Right lobe of liver (tissue), 6 donors: ENCODE measurements around the gene CHST11. TPM values are rescaled to one million over a fixed set of nuclear protein-coding genes. Genes with fewer than 3 reads are reported as not detected.

ENCODE experiments used
- ATAC-seq, 4 donors: fragments of 200-7000 bp; cut with Tn5 transposase; one replicate each; pipeline ENCODE4 v1.9.1; 2020; ENCODE audit warnings: mild to moderate bottlenecking in 4 of 4, moderate library complexity in 4 of 4
- DNase-seq, 3 donors: peaks; one replicate each; pipeline ENCODE4 v3.0.0-alpha.2; 2020
- H3K27ac ChIP-seq, 3 donors: fragments of 200-600 bp; one replicate each; pipeline ENCODE4 v1.8.0; 2022
- H3K27me3 ChIP-seq, 2 donors: fragments of 200-600 bp; one replicate each; pipeline ENCODE4 v1.8.0; 2022
- H3K36me3 ChIP-seq, 4 donors: fragments of 200-600 bp; sonication (generic) in 1 of 4; one replicate each; pipeline versions ENCODE4 v1.5.1 to v1.8.0; 2017 to 2022; ENCODE audit warnings: control low read depth in 1 of 4
- H3K4me1 ChIP-seq, 4 donors: fragments of 200-600 bp; sonication (generic) in 1 of 4; one replicate each; pipeline versions ENCODE4 v1.5.1 to v1.8.0; 2017 to 2022; ENCODE audit warnings: control low read depth in 1 of 4
- H3K4me3 ChIP-seq, 3 donors: fragments of 200-600 bp; one replicate each; pipeline ENCODE4 v1.8.0; 2022
- H3K9me3 ChIP-seq, 4 donors: fragments of 200-600 bp; sonication (generic) in 1 of 4; one replicate each; pipeline versions ENCODE4 v1.5.1 to v1.8.0; 2017 to 2022; ENCODE audit warnings: control low read depth in 1 of 4
- CTCF ChIP-seq, 4 donors: fragments of 200-600 bp in 3 of 4; fragments of 450-650 bp in 1 of 4; IDR thresholded peaks; one replicate each; pipeline versions ENCODE4 v1.5.1 to v1.8.0; 2016 to 2022; ENCODE audit warnings: antibody characterized with exemption in 4 of 4, mild to moderate bottlenecking in 2 of 4
- POLR2A ChIP-seq: fragments of 450-650 bp; IDR thresholded peaks from one replicate; pipeline ENCODE4 v1.6.1; 2017; ENCODE audit warnings: antibody characterized with exemption, mild to moderate bottlenecking
- WGBS: methylation state at CpG from one replicate; pipeline ENCODE4 v1.1.6; 2018; ENCODE audit warnings: low coverage, low lambda C conversion rate; ENCODE audit not compliant: insufficient coverage; ENCODE audit errors: missing lambda C conversion rate; 5-methylcytosine and 5-hydroxymethylcytosine counted together
- intact Hi-C, 2 donors: fragments of 100-400 bp; cut with DNase I; formaldehyde crosslinking; loops; one replicate each; pipeline versions ENCODE4 v1.11.2 to v1.14.1; 2022
- total RNA-seq, 6 experiments: library from RNA; depleted of rRNA in 2 of 6; stranded (reverse); fragments of >200 nt in 2 of 6; fragmentation: NEBNext Ultra II Directional in 3 of 6; extraction: Animal tissue kit (Norgen Biotek cat#: 25700) in 3 of 6; gene quantifications; one replicate each; pipeline versions ENCODE4 v1.1.0 to v1.2.4, GENCODE V29; 2016 to 2023
- donor health status: DM: no; HTN: yes; CAD: no.
- donor health status: DM: no; HTN: no; CAD: no.
- donor health status: DM: no; HTN: no; CAD: no.
- donor health status: DM: no; HTN: yes; CAD: no.
- donor health status: DM: no; HTN: yes; CAD: no.

CHST11 gene
- total RNA-seq, 6 experiments from 2014 or later, result 0.57 to 10.4 (median 3.5) TPM

DNA sequence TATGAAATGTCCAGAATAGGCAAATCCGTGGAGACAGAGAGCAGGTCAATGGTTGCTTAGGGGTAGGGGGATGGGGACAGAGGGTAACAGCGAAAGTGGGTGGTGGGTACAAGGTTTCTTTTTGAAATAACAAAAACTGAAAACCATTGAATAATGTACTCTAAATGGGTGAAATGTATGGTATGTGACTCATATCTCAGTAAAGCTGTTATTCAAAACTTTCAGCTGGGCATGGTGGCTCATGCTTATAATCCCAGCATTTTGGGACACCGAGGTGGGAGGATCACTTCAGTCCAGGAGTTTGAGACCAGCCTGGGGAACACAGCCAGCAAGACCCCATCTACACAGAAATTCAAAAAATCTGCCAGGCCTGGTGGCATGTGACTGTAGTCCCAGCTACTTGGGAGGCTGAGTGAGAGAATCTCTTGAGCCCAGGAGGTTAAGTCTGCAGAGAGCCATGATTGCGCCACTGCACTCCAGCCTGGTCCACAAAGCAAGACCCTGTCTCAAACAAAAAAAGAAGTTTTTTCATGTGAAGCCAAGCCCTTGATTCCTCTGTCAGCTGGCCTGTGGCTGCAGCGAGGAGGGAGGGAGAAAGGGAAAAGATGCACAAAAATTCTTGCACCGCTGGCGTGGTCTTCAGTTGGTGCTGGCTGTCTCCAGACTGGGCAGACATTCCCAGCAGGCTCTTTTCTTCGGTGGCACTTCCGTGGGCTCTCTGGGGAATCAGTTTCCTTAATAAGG, 253.1 kb downstream of the CHST11 start:
- Histone ChIP-seq H3K27me3 (no peaks in the 10 kb centered on the region), H3K4me1 (peaks cover 0 to 11% (median 0%) of the 10 kb centered on the region in 4 donors), H3K27ac (no peak overlapping the region), H3K36me3 (no peaks in the 10 kb centered on the region), H3K4me3 (no peak overlapping the region), H3K9me3 (no peaks in the 10 kb centered on the region)
- whole genome bisulfite sequencing, result 89% methylated on average over 7 of the region's 9 CpGs
- no peak for TF ChIP-seq POLR2A
- TF ChIP-seq CTCF (IDR thresholded peaks at IDR 0.05), result no peak
- DNase-seq (no peak), ATAC-seq (no peak)
- intact Hi-C loops, result no loop called here

GRCh38 chr12:104710940-104711689, 254.4 kb downstream of the CHST11 start:
- DNase-seq (no peak), ATAC-seq (peak; percentile 60 to 89 (median 84))
- Histone ChIP-seq H3K4me1 (peaks cover 0 to 11% (median 0%) of the 10 kb centered on the region in 4 donors), H3K27ac (no peak overlapping the region), H3K4me3 (no peak overlapping the region), H3K9me3 (no peaks in the 10 kb centered on the region), H3K27me3 (no peaks in the 10 kb centered on the region), H3K36me3 (no peaks in the 10 kb centered on the region)
- intact Hi-C loops, result no loop called here
- TF ChIP-seq POLR2A, result no peak
- TF ChIP-seq CTCF (IDR thresholded peaks at IDR 0.05), result no peak
- 25% methylated on average over 8 of the region's 8 CpGs for WGBS

DNA sequence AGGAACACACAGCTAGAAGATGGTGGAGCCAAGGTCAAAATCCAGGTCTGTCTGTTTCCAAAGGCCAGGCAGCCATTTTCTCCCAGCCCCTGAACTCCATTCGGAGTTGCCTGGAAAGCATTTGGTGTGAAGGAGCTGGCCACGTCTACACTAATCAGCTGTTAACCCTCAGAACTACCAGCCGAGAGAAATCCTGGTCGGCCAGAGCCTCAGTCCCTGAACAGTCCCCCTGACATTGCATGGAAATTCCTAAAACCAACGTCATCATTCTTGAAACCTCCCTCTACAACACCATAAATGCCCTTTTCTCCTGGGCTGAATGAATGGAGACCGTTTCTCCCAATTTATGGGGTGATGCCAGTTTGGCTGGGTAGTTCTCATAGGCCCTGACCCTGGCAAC, 255.7 kb downstream of the CHST11 start:
- Histone ChIP-seq H3K27me3 (no peaks in the 10 kb centered on the region), H3K27ac (no peak overlapping the region), H3K4me3 (no peak overlapping the region), H3K36me3 (no peaks in the 10 kb centered on the region), H3K9me3 (no peaks in the 10 kb centered on the region), H3K4me1 (peaks cover 0 to 11% (median 0%) of the 10 kb centered on the region in 4 donors)
- intact Hi-C loops, result no loop called here
- WGBS, result 84% methylated on average over 4 of the region's 6 CpGs
- DNase-seq, result no peak
- no peak for TF ChIP-seq CTCF (IDR thresholded peaks at IDR 0.05)
- TF ChIP-seq POLR2A, result no peak
- ATAC-seq, result no peak

- WGBS, result no CpG with 5 or more reads among the region's 5 CpGs
- ATAC-seq, result no peak
- intact Hi-C loops, result no loop called here
- peaks cover 0 to 11% (median 0%) of the 10 kb centered on the region in 4 donors for H3K4me1 ChIP-seq
- H3K4me3 ChIP-seq, result no peak overlapping the region
- H3K27me3 ChIP-seq, result no peaks in the 10 kb centered on the region
- H3K9me3 ChIP-seq, result no peaks in the 10 kb centered on the region
- TF ChIP-seq CTCF (IDR thresholded peaks at IDR 0.05), result no peak
- no peak for DNase-seq
- H3K36me3 ChIP-seq, result no peaks in the 10 kb centered on the region
- H3K27ac ChIP-seq, result no peak overlapping the region
Observed at GRCh38 chr12:104712968-104713367, 256.2 kb downstream of the CHST11 start.
